K562 (cell line): Measurements from ENCODE around the gene UNC13C. TPM values are rescaled to one million over a fixed set of nuclear protein-coding genes. Genes with fewer than 3 reads are reported as not detected.

ENCODE experiments used
- ATAC-seq: fragments of 200-7000 bp; cut with Tn5 transposase; 3 replicates; pipeline ENCODE4 v1.9.1; 2020; ENCODE audit warnings: moderate library complexity
- BruUV-seq: library from RNA; stranded (reverse); fragments of 400-500 nt; replicated peaks from 2 replicates; lab custom pipeline; 2021; lab: Mats Ljungman, UMichigan
- CTCF ChIA-PET: fragments of 300-600 bp; formaldehyde crosslinking; extraction: SDS; loops from one replicate; lab custom pipeline; 2021; ENCODE audit warnings: low intra/inter-chr PET ratio; lab: Yijun Ruan, JAX
- POLR2A ChIA-PET: fragments of 300-600, 350-650 bp; sonication (Branson Sonifier 250); formaldehyde crosslinking; extraction: SDS; loops from one replicate; lab custom pipeline; 2021; ENCODE audit warnings: antibody characterized with exemption, inconsistent platforms; lab: Yijun Ruan, JAX
- DNase-seq, 4 experiments: peaks; one replicate each; pipeline versions ENCODE4 v3.0.0 to v3.0.0-alpha.2; 2011 to 2018; ENCODE audit warnings: low spot score in 3 of 4, mixed read lengths in 3 of 4; ENCODE audit errors: extremely low read depth in 1 of 4
- FAIRE-seq: peaks from 2 replicates; lab custom pipeline; 2011; peaks lifted over from hg19 to GRCh38; lab: Jason Lieb, UNC
- H2AFZ ChIP-seq: 2 replicates; pipeline ENCODE4 v1.6.0; 2011; ENCODE audit warnings: low read depth, low read length, control low read depth, inconsistent platforms
- H3K27ac ChIP-seq: fragments of 200-600 bp; 3 replicates; pipeline ENCODE4 v1.8.0; 2011; ENCODE audit warnings: low read depth, mild to moderate bottlenecking, control low read depth, inconsistent platforms, low read length, moderate library complexity, mixed read lengths; ENCODE audit errors: extremely low read depth
- H3K27me3 ChIP-seq, 2 experiments: fragments of 300-600 bp in 1 of 2; 2 replicates in 1 of 2; 3 replicates in 1 of 2; pipeline versions ENCODE4 v1.6.0 to v1.8.0; 2011; ENCODE audit warnings: inconsistent platforms in 2 of 2, low read length in 2 of 2, mild to moderate bottlenecking in 1 of 2, mixed read lengths in 1 of 2, moderate library complexity in 1 of 2; ENCODE audit not compliant: control insufficient read depth in 2 of 2, insufficient read depth in 2 of 2
- H3K36me3 ChIP-seq: fragments of 300-600 bp; 3 replicates; pipeline ENCODE4 v1.8.0; 2011; ENCODE audit warnings: mild to moderate bottlenecking, low read length, inconsistent platforms; ENCODE audit not compliant: control insufficient read depth, insufficient read depth
- H3K4me1 ChIP-seq, 2 experiments: fragments of 200-600 bp in 1 of 2; replicated peaks in 1 of 2; 2 replicates in 1 of 2; 3 replicates in 1 of 2; pipeline versions ENCODE4 v1.5.1 to v1.8.0; 2011; ENCODE audit warnings: inconsistent platforms in 2 of 2, low read length in 2 of 2, mild to moderate bottlenecking in 1 of 2, mixed read lengths in 1 of 2, moderate library complexity in 1 of 2; ENCODE audit not compliant: control insufficient read depth in 2 of 2, insufficient read depth in 2 of 2
- H3K4me2 ChIP-seq: 2 replicates; pipeline ENCODE4 v1.6.1; 2011; ENCODE audit warnings: low read length, control low read depth, inconsistent platforms, mixed read lengths; ENCODE audit not compliant: insufficient read depth
- H3K4me3 ChIP-seq: fragments of 200-600 bp; sonication (generic), shearing (Covaris generic); 2 replicates; pipeline ENCODE4 v1.5.1; 2016; ENCODE audit warnings: control low read depth, inconsistent platforms
- H3K79me2 ChIP-seq: fragments of 200-600 bp; 3 replicates; pipeline ENCODE4 v1.8.0; 2011; ENCODE audit warnings: low read length, inconsistent platforms; ENCODE audit not compliant: control insufficient read depth, insufficient read depth
- H3K9ac ChIP-seq, 2 experiments: 2 replicates each; pipeline versions ENCODE4 v1.6.0 to v1.6.1; 2011; ENCODE audit warnings: low read depth in 2 of 2, low read length in 2 of 2, control low read depth in 1 of 2, inconsistent platforms in 1 of 2, mild to moderate bottlenecking in 1 of 2, mixed read lengths in 1 of 2; ENCODE audit not compliant: insufficient read depth in 1 of 2
- H3K9me1 ChIP-seq: one replicate; pipeline ENCODE4 v1.6.0; 2011; ENCODE audit warnings: inconsistent platforms, mild to moderate bottlenecking, low read length, moderate library complexity; ENCODE audit not compliant: control insufficient read depth, insufficient read depth
- H3K9me3 ChIP-seq: replicated peaks from 2 replicates; pipeline ENCODE4 v1.5.1; 2011; ENCODE audit warnings: low read depth, low read length, inconsistent platforms; ENCODE audit not compliant: control insufficient read depth, insufficient read depth
- H4K20me1 ChIP-seq: replicated peaks from 2 replicates; pipeline ENCODE4 v1.6.1; 2011; ENCODE audit warnings: low read length, inconsistent platforms, mixed read lengths; ENCODE audit not compliant: control insufficient read depth, insufficient read depth
- NCOA6 ChIP-seq: fragments of 450-650 bp; IDR thresholded peaks from 2 replicates; pipeline ENCODE4 v1.6.1; 2017; ENCODE audit warnings: mild to moderate bottlenecking
- POU5F1 ChIP-seq: fragments of 150-350 bp; IDR thresholded peaks from 2 replicates; pipeline ENCODE4 v1.6.1; 2014; ENCODE audit warnings: borderline replicate concordance, low read length, low read depth, mild to moderate bottlenecking; ENCODE audit not compliant: partially characterized antibody
- SIN3B ChIP-seq: fragments of 450-650 bp; IDR thresholded peaks from 2 replicates; pipeline ENCODE4 v1.6.1; 2017; ENCODE audit warnings: low read depth, mild to moderate bottlenecking, moderate library complexity
- ZNF3 ChIP-seq: fragments of 250-450 bp; sonication (Bioruptor Pico); IDR thresholded peaks from 2 replicates; pipeline ENCODE4 v1.5.0; 2021; ENCODE audit warnings: mild to moderate bottlenecking, moderate library complexity
- WGBS: fragments of 100-300 bp; shearing (Covaris generic); methylation state at CpG from one replicate; pipeline ENCODE4 v1.1.6; 2016; ENCODE audit warnings: low coverage, mixed read lengths; ENCODE audit not compliant: insufficient coverage; ENCODE audit errors: missing lambda C conversion rate; 5-methylcytosine and 5-hydroxymethylcytosine counted together
- in situ Hi-C: fragments of 300-500 bp; cut with MboI; formaldehyde crosslinking; loops from 4 replicates; pipeline ENCODE4 v1.15.0; 2018; ENCODE audit warnings: inconsistent platforms, mixed read lengths
- intact Hi-C: fragments of 100-400 bp; cut with micrococcal nuclease; formaldehyde crosslinking; loops from 2 replicates; pipeline ENCODE4 v1.14.2; 2022
- polyA plus RNA-seq, 8 experiments: library from polyadenylated mRNA; depleted of rRNA in 4 of 8; stranded (reverse) in 5 of 8; unstranded in 3 of 8; fragments of >200 nt; fragmentation: Nextera tagmentation in 2 of 8; fragmentation: Illumina TruSeq in 1 of 8; extraction: Ambion mirVana in 2 of 8; extraction: Trizol in 1 of 8; gene quantifications; 2 replicates each; pipeline versions ENCODE4 v1.2.1 to v1.2.3, GENCODE V29; 2011 to 2014; ENCODE audit warnings: inconsistent platforms in 1 of 8, missing spikeins in 1 of 8
- total RNA-seq, 7 experiments: library from RNA; depleted of rRNA in 6 of 7; stranded (reverse); fragments of >200 nt in 6 of 7; fragmentation: Illumina TruSeq in 2 of 7; extraction: Trizol in 2 of 7; gene quantifications; 2 replicates each; pipeline versions ENCODE4 v1.2.1 to v1.2.3, GENCODE V29; 2011 to 2021; ENCODE audit warnings: low replicate concordance in 1 of 7
- TF ChIP-seq, protein P1 (sequence below), 2 experiments: fragments of 150-350 bp in 1 of 2; IDR thresholded peaks; 2 replicates each; pipeline ENCODE4 v1.6.1; 2012 to 2016; ENCODE audit warnings: low read depth in 2 of 2, low read length in 2 of 2, mild to moderate bottlenecking in 1 of 2, moderate library complexity in 1 of 2

Gene UNC13C
- total and polyA plus RNA-seq, 9 of the 15 experiments (the other 6 are each of a cell fraction or from before 2014, with no cell fraction given): not detected

DNA sequence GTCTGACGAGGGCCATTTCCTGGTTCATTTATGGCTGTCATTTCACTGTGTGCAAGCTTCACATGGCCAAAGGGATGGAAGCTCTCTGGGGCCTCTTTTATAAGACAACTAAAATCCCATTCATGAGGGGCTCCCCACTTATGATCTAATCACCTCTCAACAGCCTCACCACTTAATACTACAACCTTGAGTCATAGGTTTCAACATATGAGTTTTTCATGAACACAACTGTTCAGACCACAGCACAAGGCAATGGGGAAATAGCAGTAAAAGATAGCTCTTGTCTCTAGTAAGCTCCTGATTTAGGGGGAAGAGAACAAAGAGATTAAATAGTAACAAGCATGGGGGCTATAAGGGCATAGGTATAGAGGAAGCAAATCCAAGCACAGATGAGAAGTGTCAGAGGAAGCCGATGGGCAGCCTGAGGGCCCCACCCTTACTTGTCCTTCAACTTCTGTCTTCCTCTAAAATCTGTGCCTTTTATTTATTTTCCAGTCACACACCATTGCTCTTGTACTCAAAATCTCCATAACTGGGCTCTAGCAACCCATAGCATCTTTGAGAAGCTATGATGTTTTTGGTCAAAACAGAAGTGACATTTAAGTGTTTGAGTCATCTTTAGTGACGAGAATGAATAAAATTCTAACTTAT, 329.1 kb downstream of the UNC13C start:
- intact Hi-C loops: no loop called here
- FAIRE-seq: no peak
- no peak overlapping the region for H3K4me3 ChIP-seq
- H3K27ac ChIP-seq: no peak overlapping the region
- ChIA-PET POLR2A (no interaction called here), CTCF (no interaction called here)
- no peaks in the 10 kb centered on the region for H3K9me1 ChIP-seq
- H4K20me1 ChIP-seq: no peaks in the 10 kb centered on the region
- no peak overlapping the region for H3K9ac ChIP-seq
- no peak overlapping the region for H2AFZ ChIP-seq
- no peaks in the 10 kb centered on the region for H3K4me1 ChIP-seq
- no peak for TF ChIP-seq NCOA6
- TF ChIP-seq ZNF3 (CRISPR knock-in tag): no peak
- TF ChIP-seq, protein P1, sequence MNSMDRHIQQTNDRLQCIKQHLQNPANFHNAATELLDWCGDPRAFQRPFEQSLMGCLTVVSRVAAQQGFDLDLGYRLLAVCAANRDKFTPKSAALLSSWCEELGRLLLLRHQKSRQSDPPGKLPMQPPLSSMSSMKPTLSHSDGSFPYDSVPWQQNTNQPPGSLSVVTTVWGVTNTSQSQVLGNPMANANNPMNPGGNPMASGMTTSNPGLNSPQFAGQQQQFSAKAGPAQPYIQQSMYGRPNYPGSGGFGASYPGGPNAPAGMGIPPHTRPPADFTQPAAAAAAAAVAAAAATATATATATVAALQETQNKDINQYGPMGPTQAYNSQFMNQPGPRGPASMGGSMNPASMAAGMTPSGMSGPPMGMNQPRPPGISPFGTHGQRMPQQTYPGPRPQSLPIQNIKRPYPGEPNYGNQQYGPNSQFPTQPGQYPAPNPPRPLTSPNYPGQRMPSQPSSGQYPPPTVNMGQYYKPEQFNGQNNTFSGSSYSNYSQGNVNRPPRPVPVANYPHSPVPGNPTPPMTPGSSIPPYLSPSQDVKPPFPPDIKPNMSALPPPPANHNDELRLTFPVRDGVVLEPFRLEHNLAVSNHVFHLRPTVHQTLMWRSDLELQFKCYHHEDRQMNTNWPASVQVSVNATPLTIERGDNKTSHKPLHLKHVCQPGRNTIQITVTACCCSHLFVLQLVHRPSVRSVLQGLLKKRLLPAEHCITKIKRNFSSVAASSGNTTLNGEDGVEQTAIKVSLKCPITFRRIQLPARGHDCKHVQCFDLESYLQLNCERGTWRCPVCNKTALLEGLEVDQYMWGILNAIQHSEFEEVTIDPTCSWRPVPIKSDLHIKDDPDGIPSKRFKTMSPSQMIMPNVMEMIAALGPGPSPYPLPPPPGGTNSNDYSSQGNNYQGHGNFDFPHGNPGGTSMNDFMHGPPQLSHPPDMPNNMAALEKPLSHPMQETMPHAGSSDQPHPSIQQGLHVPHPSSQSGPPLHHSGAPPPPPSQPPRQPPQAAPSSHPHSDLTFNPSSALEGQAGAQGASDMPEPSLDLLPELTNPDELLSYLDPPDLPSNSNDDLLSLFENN (IDR thresholded peaks at IDR 0.05; ENCODE audit: low read depth in 2 of 2, low read length in 2 of 2): no peak
- no peak for TF ChIP-seq SIN3B
- no peak for TF ChIP-seq POU5F1
- no peaks in the 10 kb centered on the region for H3K36me3 ChIP-seq
- WGBS: 0% methylated on average over 2 of the region's 3 CpGs
- H3K9me3 ChIP-seq: 0 out of 2 replicates have a peak, but pooled peaks cover 2% of the 10 kb centered on the region
- in situ Hi-C loops: no loop called here
- no peak for DNase-seq
- no TSS peak for BruUV-seq
- no peak for ATAC-seq
- H3K4me2 ChIP-seq: no peak overlapping the region
- H3K27me3 ChIP-seq: no peaks in the 10 kb centered on the region
- no peaks in the 10 kb centered on the region for H3K79me2 ChIP-seq
